BJ (cell line): Measurements from ENCODE around the gene ISLR2. TPM values are rescaled to one million over a fixed set of nuclear protein-coding genes. Genes with fewer than 3 reads are reported as not detected.
A peak's percentile ranks its signal among the peaks of the same experiment; 100 is the strongest.
"Not testable (repeated sequence)": the region's sequence is repeated elsewhere in the genome, so short reads cannot be mapped to it uniquely, and the experiment has no call there.

ENCODE experiments used
- CTCF ChIA-PET: fragments of 350-600 bp; formaldehyde crosslinking; extraction: SDS; loops from one replicate; lab custom pipeline; 2021; ENCODE audit warnings: antibody characterized with exemption, inconsistent platforms; lab: Yijun Ruan, JAX
- POLR2A ChIA-PET: fragments of 300-600 bp; sonication (Branson Sonifier 250); formaldehyde crosslinking; extraction: SDS; loops from one replicate; lab custom pipeline; 2021; ENCODE audit warnings: antibody characterized with exemption; lab: Charles Lee
- DNase-seq: peaks from one replicate; pipeline ENCODE4 v3.0.0-alpha.2; 2011; ENCODE audit warnings: low read depth
- H3K27me3 ChIP-seq: 2 replicates; pipeline ENCODE4 v1.6.0; 2011; ENCODE audit warnings: low read length; ENCODE audit not compliant: control insufficient read depth, insufficient read depth
- H3K36me3 ChIP-seq: 2 replicates; pipeline ENCODE4 v1.5.1; 2011; ENCODE audit warnings: low read length; ENCODE audit not compliant: control insufficient read depth, insufficient read depth
- H3K4me3 ChIP-seq: 2 replicates; pipeline ENCODE4 v1.5.1; 2011; ENCODE audit warnings: low read depth, mild to moderate bottlenecking, control low read depth, low read length
- CTCF ChIP-seq: IDR thresholded peaks from 2 replicates; pipeline ENCODE4 v1.5.1; 2011; ENCODE audit warnings: low read depth, mild to moderate bottlenecking, control low read depth, inconsistent platforms, low read length, moderate library complexity; ENCODE audit not compliant: insufficient read depth
- polyA plus RNA-seq: library from polyadenylated mRNA; depleted of rRNA; stranded (reverse); fragments of >200 nt; gene quantifications from 2 replicates; pipeline ENCODE4 v1.2.3, GENCODE V29; 2011

Gene ISLR2
- polyA plus RNA-seq, 1 experiment, result 0.02 TPM

DNA sequence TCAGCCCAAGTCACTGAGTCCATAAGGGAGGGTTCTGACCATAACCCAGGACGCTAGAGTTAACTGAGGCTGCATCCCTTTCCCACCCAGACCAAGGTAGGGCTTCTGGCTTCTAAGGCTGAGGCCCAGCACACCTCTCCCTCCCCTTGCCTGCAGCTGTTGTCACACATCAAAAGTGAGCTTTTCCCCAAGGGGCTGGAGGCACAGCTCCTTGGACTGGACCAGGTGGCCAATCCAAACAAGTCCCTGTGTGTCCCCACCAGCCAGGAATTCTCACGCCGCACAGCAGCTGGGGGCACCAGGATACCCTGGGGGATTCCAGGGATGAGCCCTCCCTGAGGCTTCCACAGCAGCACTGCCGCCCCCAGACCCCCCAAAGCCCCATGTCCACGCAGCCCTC lies 22.3 kb upstream of the ISLR2 start:
- Histone ChIP-seq H3K27me3 (0 out of 2 replicates have a peak, but pooled peaks cover 1% of the 10 kb centered on the region), H3K4me3 (no peak overlapping the region), H3K36me3 (no peaks in the 10 kb centered on the region)
- DNase-seq, result no peak
- ChIA-PET POLR2A (no interaction called here), CTCF (interaction anchor here (1.1 kb wide), 1 partner anchor 17 kb away, joined by 3 read pairs; no protein-coding TSS in a partner anchor)
- no peak for TF ChIP-seq CTCF

DNA sequence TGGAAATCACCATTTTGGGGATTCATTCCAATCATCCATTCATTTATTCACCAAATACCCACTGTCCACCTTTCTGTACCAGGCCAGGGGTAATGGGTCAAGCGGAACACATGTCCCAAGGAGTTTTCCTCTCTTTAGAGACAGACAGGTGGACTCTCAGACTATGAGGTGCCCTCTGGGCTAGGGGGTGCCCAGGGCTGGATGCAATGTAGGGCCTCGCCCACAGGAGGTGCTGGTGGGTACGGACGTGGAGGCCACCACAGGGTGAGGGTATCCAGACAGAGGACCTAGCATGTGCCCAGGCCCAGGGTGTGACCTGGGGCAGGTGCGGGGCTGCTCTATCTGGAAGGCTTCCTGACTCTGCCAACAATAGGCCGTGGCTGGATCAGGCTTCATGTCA lies 21.8 kb upstream of the ISLR2 start:
- H3K27me3 ChIP-seq, POLR2A ChIA-PET, H3K4me3 ChIP-seq, DNase-seq, CTCF ChIA-PET, H3K36me3 ChIP-seq: not testable (repeated sequence)
- 0 out of 2 replicates have a peak, but pooled peaks have one; percentile 5 for TF ChIP-seq CTCF

DNA sequence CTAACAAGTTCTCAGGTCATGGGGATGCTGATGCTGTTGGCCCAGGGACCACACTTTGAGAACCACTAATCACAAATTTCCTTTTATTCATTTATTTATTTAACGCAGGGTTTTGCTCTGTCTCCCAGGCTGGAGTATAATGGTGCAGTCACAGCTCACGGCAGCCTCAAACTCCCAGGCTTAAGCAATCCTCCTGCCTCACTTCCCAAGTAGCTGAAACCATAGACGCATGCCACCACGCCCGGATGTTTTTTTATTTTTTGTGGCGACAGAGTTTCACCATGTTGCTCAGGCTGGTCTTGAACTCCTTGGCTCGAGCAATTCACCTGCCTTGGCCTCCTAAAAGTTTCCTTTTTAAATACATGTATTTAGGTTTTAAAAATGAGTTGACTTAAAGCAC lies 20.7 kb upstream of the ISLR2 start:
- POLR2A ChIA-PET, result no interaction called here
- no peak for TF ChIP-seq CTCF
- Histone ChIP-seq H3K4me3 (no peak overlapping the region), H3K27me3 (peaks cover 1% of the 10 kb centered on the region), H3K36me3 (no peaks in the 10 kb centered on the region)
- CTCF ChIA-PET, result interaction anchor here (0.7 kb wide), 1 partner anchor 14 kb away, joined by 3 read pairs; no protein-coding TSS in a partner anchor
- no peak for DNase-seq

DNA sequence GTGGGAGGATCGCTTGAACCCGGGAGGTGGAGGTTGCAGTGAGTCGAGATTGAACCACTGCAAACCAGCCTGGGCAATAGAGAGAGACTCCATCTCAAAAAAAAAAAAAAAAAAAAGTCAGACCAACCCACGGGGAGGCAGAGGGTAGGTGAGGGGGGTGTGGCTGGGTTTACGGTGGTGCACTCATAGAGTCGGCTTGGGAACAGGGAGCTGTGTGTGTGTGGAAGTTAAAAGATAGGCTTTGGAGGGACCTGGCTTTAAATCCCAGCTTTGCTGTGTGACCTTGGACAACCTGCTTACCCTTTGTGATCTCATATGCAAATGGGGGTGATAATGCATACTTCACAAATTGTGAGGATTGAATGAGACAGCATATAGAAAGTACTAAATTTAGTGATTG lies 10.0 kb upstream of the ISLR2 start:
- DNase-seq, result no peak
- H3K4me3 ChIP-seq, result no peak overlapping the region
- H3K36me3 ChIP-seq, result no peaks in the 10 kb centered on the region
- H3K27me3 ChIP-seq, result peaks cover 25% of the 10 kb centered on the region
- no peak for TF ChIP-seq CTCF
- CTCF ChIA-PET, result interaction anchor here (0.6 to 1.5 kb wide), 6 partner anchors 8 to 202 kb away, joined by 3 to 4 read pairs (median 3); no protein-coding TSS in a partner anchor
- POLR2A ChIA-PET, result no interaction called here

- CTCF ChIA-PET, result interaction anchor here (1.1 to 5.9 kb wide), 4 partner anchors 148 to 188 kb away, joined by 3 to 61 read pairs (median 3); no protein-coding TSS in a partner anchor
- H3K4me3 ChIP-seq, result no peak overlapping the region
- H3K36me3 ChIP-seq, result no peaks in the 10 kb centered on the region
- DNase-seq, result no peak
- no peak for TF ChIP-seq CTCF
- H3K27me3 ChIP-seq, result peaks cover 25% of the 10 kb centered on the region
- POLR2A ChIA-PET, result no interaction called here
Measured at GRCh38 chr15:74121039-74121438, 9.3 kb upstream of the ISLR2 start.
